NCI-H460 (cell line): ENCODE results near the gene STAM. TPM values are rescaled to one million over a fixed set of nuclear protein-coding genes. Genes with fewer than 3 reads are reported as not detected.
"Not testable (repeated sequence)": the region's sequence is repeated elsewhere in the genome, so short reads cannot be mapped to it uniquely, and the experiment has no call there.

ENCODE experiments used
- DNase-seq: peaks from one replicate; pipeline ENCODE4 v3.0.0-alpha.2; 2016; ENCODE audit warnings: low read depth; ENCODE audit errors: extremely low read depth
- total RNA-seq: library from RNA; depleted of rRNA; stranded (reverse); fragments of >200 nt; shearing (Covaris generic); gene quantifications from 2 replicates; pipeline ENCODE4 v1.2.3, GENCODE V29; 2014

Gene STAM
- total RNA-seq, 1 experiment from 2014 or later = 18.6 TPM

DNA sequence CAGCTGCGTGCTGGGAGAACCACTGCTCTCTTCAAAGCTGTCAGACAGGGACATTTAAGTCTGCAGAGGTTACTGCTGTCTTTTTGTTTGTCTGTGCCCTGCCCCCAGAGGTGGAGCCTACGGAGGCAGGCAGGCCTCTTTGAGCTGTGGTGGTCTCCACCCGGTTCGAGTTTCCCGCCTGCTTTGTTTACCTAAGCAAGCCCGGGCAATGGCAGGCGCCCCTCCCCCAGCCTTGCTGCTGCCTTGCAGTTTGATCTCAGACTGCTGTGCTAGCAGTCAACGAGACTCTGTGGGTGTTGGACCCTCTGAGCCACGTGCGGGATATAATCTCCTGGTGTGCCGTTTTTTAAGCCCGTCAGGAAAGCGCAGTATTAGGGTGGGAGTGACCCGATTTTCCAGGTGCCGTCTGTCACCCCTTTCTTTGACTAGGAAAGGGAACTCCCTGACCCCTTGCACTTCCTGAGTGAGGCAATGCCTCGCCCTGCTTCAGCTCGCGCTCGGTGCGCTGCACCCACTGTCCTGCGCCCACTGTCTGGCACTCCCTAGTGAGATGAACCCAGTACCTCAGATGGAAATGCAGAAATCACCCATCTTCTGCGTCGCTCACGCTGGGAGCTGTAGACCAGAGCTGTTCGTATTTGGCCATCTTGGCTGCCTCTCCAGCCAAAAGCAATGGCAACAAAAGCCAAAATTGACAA lies 78.5 kb downstream of the STAM start:
- DNase-seq = not testable (repeated sequence)

DNA sequence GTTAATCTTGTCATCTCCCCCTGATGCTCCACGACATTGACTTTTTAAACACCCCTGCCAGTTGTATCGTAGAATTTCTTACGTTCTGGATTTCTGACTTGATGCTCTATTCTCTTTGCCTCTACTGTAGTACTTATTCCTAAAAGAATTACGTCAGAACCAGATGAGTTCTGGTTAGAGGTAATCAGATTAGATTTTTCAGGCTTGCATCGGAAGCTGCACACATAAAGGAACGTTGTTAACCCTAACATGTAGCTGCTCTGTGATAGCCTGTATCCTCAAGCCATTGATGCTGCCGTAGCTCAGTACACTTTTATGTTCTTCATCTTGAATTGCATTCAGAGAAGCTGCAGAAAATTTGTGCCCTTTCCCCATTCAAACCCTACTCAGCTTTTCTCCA lies 81.8 kb downstream of the STAM start:
- no peak for DNase-seq

DNA sequence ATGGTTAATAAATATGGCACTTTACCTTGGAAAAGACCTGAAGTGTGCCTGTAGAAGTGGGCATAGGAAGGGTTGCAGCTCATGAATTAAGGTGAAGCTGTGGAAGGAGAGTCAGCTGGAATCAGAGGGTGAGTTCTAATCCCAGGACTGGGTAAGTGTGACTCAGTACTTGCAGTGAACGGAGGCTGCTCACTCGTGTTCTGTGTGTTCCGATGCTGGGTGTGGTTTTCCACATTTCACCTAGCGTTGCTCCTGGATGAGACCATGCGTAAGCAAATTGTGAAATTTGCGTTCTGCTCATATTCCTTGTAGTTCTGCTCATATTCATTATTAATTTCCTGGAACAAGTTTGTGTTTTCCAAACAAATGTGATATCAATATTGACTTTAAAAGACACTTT lies 85.7 kb downstream of the STAM start:
- DNase-seq = no peak

GRCh38 chr10:17730667-17731066 lies 86.7 kb downstream of the STAM start:
- no peak for DNase-seq

GRCh38 chr10:17731331-17732020 lies 87.5 kb downstream of the STAM start:
- DNase-seq = no peak

- DNase-seq = no peak
These were observed 89.7 kb downstream of the STAM start for GRCh38 chr10:17733620-17734019.

DNA sequence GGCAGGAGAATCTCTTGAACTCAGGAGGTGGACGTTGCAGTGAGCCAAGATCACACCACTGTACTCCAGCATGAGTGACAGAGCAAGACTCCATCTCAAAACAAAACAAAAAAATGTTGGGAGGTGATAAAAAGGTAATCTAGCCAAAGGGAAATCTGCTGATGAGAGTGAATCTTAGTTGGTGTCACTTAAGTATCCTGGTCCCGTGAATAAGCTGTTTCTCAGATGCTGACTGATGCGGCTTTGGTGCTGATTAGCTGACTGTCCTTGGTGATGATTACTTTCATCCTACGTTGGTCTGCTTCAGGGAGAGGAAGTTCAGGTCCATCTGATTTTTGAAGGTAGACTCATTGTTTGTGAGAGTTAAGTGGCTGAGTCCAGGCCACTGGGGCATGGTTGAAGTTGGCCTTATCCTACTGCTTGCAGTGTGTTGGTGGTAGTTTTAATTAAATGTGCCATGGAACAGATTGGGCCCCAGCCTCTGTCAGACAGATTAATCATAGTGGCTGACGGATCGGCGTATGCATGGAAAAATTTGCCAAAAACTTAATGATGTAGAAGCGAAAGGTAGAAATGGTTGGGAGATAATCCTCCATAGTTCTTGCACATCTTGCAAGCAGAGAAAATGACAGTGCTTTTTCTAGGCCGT lies 90.6 kb downstream of the STAM start:
- no peak for DNase-seq

DNA sequence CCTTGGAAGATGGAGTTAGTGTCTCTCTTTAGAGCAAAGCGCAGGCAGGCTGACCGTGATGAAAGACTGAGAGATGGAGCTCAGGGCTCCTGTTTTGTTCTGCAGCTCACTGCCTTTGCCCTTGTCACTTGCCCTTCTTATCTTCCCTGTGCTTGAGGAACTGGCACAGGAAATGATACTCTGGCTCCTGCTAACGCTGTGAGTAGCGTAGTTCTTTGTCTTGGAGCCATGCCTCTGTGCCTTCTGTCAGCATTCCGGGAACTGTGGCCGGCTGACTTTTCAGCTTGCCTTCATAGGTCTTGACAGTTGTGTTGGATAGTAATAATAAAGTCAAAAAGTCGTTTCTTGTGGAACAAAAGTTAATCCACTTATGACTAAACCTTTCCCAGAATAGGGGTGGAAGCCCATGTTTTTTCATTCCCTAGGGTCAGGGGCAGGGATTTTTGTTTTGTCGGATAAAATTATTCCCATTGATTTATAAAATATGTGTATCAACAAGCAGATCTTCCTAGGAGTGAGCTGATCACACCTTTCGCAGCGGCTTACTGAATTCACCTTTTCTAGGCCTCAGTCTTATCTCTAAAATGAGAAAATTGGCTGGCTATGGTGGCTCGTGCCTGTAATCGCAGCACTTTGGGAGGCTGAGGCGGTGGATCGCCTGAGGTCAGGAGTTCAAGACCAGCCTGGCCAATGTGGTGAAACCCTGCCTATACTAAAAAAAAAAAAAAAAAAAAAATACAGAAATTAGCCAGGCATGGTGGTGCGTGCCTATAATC lies 91.4 kb downstream of the STAM start:
- DNase-seq = no peak

DNA sequence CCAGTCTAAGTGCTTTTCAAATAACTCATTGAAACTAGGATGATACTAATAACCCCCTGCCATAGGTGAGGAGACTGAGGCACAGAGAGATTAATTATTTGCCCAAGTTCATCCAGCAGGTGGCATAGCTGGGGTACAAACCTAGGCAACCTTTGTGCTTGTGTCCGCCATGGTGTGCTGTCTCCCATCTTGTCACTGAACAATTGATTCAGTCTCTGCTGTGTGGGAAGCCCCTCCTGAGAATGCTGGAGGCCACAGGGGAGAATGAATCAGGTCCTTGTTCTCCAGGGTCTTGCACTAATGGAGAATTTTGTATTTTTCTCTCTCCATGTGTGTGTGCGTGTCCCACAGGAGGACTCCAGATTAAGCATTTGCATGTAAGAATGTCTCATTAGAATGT lies 92.3 kb downstream of the STAM start:
- DNase-seq = no peak

- peak; percentile 15 for DNase-seq
These were observed 93.3 kb downstream of the STAM start for GRCh38 chr10:17737027-17737965.

GRCh38 chr10:17740668-17741067 lies 96.7 kb downstream of the STAM start:
- DNase-seq = no peak

DNA sequence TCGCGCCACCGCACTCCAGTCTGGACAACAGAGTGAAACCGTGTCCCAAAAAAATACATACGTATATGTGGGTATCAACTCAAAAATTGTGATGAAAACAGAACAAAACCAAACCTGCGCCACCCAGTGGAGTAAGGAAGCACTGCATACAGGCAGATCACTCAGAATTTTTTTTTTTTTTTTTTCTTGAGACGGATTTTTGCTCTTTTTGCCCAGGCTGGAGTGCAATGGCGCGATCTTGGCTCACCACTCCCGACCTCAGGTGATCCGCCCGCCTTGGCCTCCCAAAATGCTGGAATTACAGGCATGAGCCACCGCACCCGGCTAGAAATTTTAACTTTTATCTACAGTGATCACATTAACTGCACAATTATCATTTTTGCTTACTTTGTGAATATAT lies 99.0 kb downstream of the STAM start:
- DNase-seq = peak; percentile 14

DNA sequence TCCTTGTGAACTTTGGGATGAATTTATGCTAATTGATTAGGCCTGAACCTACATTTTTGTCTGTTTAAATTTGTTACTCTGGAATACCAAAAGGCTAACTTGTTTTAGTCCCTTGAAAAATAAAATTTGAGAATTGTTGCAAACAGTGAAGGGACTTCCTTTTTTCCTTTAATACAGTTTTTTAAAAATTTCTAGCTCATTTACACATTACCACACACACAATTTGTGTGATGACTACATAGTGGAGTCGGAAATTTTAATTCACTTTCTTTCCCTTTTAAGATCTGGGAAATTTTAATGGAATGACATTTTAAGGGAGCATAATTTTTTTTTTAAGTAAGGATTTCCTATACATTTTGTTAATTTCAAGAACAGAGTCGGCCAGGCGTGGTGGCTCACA lies 99.5 kb downstream of the STAM start:
- no peak for DNase-seq

- no peak for DNase-seq
These were observed 100.5 kb downstream of the STAM start for GRCh38 chr10:17744341-17744861.

DNA sequence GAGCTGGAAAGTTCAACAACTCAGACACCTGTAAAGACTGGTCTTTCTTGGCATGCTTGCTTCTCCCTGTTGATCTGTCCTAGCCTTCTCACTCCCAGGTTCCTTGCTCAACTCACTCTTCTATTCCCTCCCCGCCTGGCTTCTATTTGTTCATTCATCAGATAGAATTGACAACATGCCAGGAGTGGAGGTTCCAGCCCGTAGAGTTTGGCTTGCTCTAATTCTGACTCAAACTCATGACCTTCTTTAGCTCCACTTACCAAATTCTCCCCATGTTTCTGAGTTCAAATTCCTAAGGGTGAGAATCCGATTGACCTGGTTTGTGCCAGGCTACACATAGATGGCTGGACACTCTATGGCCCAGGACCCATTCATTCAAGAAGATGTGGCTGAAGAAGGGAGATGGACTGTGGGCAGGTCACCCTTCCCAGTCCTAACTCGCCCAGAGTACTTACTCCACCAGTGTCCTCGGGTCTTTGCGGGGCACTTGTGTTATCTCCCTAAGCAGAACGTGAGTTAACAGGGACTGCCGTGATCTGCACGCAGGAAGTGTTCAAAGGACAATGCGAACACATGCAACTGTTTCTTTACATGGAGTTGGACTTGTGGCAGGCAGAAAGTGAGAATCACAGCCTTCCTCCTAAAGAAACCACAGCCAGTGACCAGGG lies 104.1 kb downstream of the STAM start:
- no peak for DNase-seq

DNA sequence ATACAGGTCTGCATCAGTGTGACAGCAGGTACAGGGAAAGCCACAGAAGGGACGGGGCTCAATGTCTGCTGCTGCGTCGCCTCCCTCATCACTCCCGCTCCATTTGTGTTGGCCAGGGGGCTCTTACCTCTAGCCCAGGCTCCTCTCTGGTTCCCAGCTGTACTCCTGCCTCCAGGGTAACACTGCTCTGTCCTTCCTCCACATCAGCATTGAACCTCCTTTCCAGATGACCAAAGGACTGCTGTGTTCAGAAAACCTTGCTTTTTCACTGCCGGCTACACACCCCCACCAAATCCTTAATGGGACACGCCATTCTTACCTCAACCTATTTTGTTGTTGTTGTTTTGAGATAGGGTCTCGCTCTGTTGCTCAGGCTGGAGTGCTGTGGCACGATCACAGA lies 105.9 kb downstream of the STAM start:
- DNase-seq = no peak

GRCh38 chr10:17751781-17752445 lies 108.0 kb downstream of the STAM start, which contains the start of gene TMEM236:
Gene TMEM236, plus strand, starts transcription at chr10:17752201. Its CDS starts 95 bp downstream, at chr10:17752296.
- DNase-seq = no peak

- no peak for DNase-seq
These were observed 112.7 kb downstream of the STAM start for GRCh38 chr10:17756557-17757217.
